ENCODE data around the gene EHD1.

EHD1 gene

GRCh38 chr11:64844330-64845128 lies 33.9 kb downstream of the EHD1 start, which contains the start of gene CDC42BPG:
Gene CDC42BPG, minus strand, starts transcription at chr11:64844653. Its CDS starts 84 bp downstream, at chr11:64844569.
- Histone ChIP-seq H3K4me1 (ENCODE audit: control insufficient read depth, insufficient read depth, low read length) (peaks cover 6% of the 10 kb centered on the region), H3K36me3 (ENCODE audit: control insufficient read depth, insufficient read depth, low read length, severe bottlenecking) (no peaks in the 10 kb centered on the region), H3K9ac (ENCODE audit: low read length) (no peak within 1 kb of the TSS), H3K4me3 (ENCODE audit: low read length) (no peak within 1 kb of the TSS), H3K9me3 (ENCODE audit: control insufficient read depth, low read length) (no peaks in the 10 kb centered on the region), H3K27me3 (replicated peaks; ENCODE audit: control insufficient read depth, insufficient read depth, low read length) (no peaks in the 10 kb centered on the region)
- DNase-seq (ENCODE audit: low read depth) = peak; percentile 84

- no peak overlapping the region for H3K4me3 ChIP-seq (ENCODE audit: low read length)
- no peaks in the 10 kb centered on the region for H3K27me3 ChIP-seq (replicated peaks; ENCODE audit: control insufficient read depth, insufficient read depth, low read length)
- no peak for DNase-seq (ENCODE audit: low read depth)
- no peaks in the 10 kb centered on the region for H3K9me3 ChIP-seq (ENCODE audit: control insufficient read depth, low read length)
- no peaks in the 10 kb centered on the region for H3K36me3 ChIP-seq (ENCODE audit: control insufficient read depth, insufficient read depth, low read length, severe bottlenecking)
- no peak overlapping the region for H3K9ac ChIP-seq (ENCODE audit: low read length)
- H3K4me1 ChIP-seq (ENCODE audit: control insufficient read depth, insufficient read depth, low read length) = no peaks in the 10 kb centered on the region
Observed at GRCh38 chr11:64843686-64844329, 34.6 kb downstream of the EHD1 start.

DNA sequence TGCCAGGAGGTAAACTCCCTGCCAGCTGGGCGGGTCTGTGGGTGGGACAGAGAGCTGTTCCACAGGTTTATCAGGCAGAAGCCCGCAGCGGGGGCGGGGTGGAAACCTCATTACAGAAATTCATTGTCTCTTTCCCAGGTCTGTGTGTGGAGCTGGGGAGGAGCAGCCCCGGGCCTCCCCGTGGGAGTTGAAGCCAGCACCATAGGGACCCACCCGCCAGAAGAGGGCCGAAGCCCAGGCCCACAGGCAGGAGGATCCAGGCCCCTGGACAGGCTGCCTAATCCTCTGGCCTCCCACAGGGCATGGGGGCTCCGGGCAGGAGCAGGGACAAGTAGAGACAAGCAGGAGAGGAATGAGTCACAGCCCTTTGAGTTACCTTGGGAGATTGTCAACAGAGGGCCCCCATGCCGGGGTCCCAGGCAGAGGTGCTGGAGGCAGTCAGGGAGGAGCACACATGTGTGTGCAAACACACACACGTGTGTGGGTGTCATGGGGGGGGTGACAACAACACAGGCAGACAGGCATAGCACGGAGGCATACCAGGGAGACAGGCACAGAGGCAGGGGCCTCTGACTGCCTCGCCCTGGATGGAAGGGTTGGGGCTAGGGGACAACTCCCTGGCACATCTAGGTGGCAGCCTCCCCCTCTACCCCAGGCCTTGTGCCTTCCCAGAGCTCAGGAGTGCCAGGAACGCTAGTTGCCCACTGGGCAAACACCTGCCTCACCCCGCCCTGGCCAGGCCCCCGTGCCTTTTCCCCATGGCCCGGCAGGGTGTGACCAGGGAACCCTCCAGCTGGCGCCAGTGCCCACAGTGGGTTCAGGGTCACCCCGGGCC lies 35.4 kb downstream of the EHD1 start:
- H3K36me3 ChIP-seq (ENCODE audit: control insufficient read depth, insufficient read depth, low read length, severe bottlenecking) = no peaks in the 10 kb centered on the region
- H3K9ac ChIP-seq (ENCODE audit: low read length) = no peak overlapping the region
- H3K4me1 ChIP-seq (ENCODE audit: control insufficient read depth, insufficient read depth, low read length) = no peaks in the 10 kb centered on the region
- H3K4me3 ChIP-seq (ENCODE audit: low read length) = no peak overlapping the region
- no peak for DNase-seq (ENCODE audit: low read depth)
- no peaks in the 10 kb centered on the region for H3K9me3 ChIP-seq (ENCODE audit: control insufficient read depth, low read length)
- H3K27me3 ChIP-seq (replicated peaks; ENCODE audit: control insufficient read depth, insufficient read depth, low read length) = no peaks in the 10 kb centered on the region

DNA sequence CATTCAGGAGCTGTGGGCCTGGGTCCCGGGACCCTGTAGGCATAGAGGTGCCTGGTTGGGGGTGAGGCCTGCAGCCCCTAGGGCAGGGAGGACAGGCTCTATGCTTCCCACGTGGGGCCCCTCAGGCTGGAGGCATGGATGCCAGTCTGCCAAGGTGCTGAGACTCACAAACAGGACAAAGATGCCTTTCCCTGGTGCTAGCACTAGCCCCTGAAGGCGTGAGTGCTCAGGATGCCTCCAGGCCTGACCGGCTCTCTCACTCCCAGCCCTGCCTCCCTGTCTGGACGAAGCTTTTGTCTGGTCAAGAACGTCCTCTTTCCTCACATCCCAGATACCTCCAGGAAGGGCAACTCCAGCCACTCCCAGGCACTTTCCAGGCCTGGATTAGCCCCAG lies 36.1 kb downstream of the EHD1 start:
- Histone ChIP-seq H3K4me1 (ENCODE audit: control insufficient read depth, insufficient read depth, low read length) (no peaks in the 10 kb centered on the region), H3K4me3 (ENCODE audit: low read length) (no peak overlapping the region), H3K9ac (ENCODE audit: low read length) (no peak overlapping the region), H3K36me3 (ENCODE audit: control insufficient read depth, insufficient read depth, low read length, severe bottlenecking) (no peaks in the 10 kb centered on the region), H3K27me3 (replicated peaks; ENCODE audit: control insufficient read depth, insufficient read depth, low read length) (no peaks in the 10 kb centered on the region), H3K9me3 (ENCODE audit: control insufficient read depth, low read length) (no peaks in the 10 kb centered on the region)
- no peak for DNase-seq (ENCODE audit: low read depth)

DNA sequence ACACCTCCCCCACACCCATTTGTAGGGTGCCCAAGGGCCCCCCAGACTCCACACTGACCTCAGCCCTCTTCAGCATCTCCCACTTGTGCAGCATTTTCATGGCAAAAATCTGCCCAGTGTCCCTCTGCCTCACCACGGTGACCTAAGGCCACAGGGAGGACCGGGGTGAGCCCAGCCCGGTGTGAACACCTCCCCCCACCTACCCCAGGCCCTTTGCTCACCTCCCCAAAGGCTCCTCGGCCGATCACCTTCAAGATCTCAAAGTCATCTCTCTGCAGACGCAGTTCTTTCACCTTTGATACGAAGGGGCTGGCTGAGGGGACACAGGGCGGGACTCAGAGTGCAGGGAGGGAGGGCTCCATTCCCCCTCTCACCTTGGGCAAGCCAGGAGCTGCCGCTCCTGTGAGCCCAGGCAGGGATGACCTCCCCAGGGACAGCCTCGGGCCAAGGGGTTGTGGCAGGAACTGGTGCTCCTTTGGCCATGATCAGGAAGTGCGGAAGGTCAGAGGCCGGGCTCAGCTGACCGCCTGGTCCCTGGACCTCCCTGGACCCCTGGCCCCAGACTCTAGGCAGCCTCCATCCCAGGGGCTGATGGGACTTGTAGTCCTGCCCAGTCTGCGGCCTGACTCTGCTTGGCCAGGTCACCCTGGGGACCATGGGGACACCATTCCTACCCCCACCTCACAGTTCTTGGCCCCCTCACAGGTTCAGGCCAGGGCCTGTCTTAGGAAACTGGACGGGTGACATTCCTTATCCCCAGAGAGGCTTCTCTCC lies 36.6 kb downstream of the EHD1 start:
- Histone ChIP-seq H3K9me3 (ENCODE audit: control insufficient read depth, low read length) (no peaks in the 10 kb centered on the region), H3K36me3 (ENCODE audit: control insufficient read depth, insufficient read depth, low read length, severe bottlenecking) (no peaks in the 10 kb centered on the region), H3K4me1 (ENCODE audit: control insufficient read depth, insufficient read depth, low read length) (no peaks in the 10 kb centered on the region), H3K27me3 (replicated peaks; ENCODE audit: control insufficient read depth, insufficient read depth, low read length) (no peaks in the 10 kb centered on the region), H3K9ac (ENCODE audit: low read length) (no peak overlapping the region), H3K4me3 (ENCODE audit: low read length) (no peak overlapping the region)
- no peak for DNase-seq (ENCODE audit: low read depth)

- no peak for DNase-seq (ENCODE audit: low read depth)
Observed at GRCh38 chr11:64839887-64840782, 38.3 kb downstream of the EHD1 start.

GRCh38 chr11:64839335-64839734 lies 39.1 kb downstream of the EHD1 start:
- H3K4me1 ChIP-seq (ENCODE audit: control insufficient read depth, insufficient read depth, low read length) = no peaks in the 10 kb centered on the region
- no peaks in the 10 kb centered on the region for H3K36me3 ChIP-seq (ENCODE audit: control insufficient read depth, insufficient read depth, low read length, severe bottlenecking)
- H3K27me3 ChIP-seq (replicated peaks; ENCODE audit: control insufficient read depth, insufficient read depth, low read length) = no peaks in the 10 kb centered on the region
- no peak overlapping the region for H3K9ac ChIP-seq (ENCODE audit: low read length)
- DNase-seq (ENCODE audit: low read depth) = no peak
- H3K9me3 ChIP-seq (ENCODE audit: control insufficient read depth, low read length) = no peaks in the 10 kb centered on the region
- H3K4me3 ChIP-seq (ENCODE audit: low read length) = no peak overlapping the region

More at GRCh38 chr11:64839887-64840782, 38.3 kb downstream of the EHD1 start:
- no peak overlapping the region for H3K9ac ChIP-seq (ENCODE audit: low read length)
- H3K36me3 ChIP-seq (ENCODE audit: control insufficient read depth, insufficient read depth, low read length, severe bottlenecking) = no peaks in the 10 kb centered on the region
- no peaks in the 10 kb centered on the region for H3K4me1 ChIP-seq (ENCODE audit: control insufficient read depth, insufficient read depth, low read length)
- H3K9me3 ChIP-seq (ENCODE audit: control insufficient read depth, low read length) = no peaks in the 10 kb centered on the region
- no peaks in the 10 kb centered on the region for H3K27me3 ChIP-seq (replicated peaks; ENCODE audit: control insufficient read depth, insufficient read depth, low read length)
- no peak overlapping the region for H3K4me3 ChIP-seq (ENCODE audit: low read length)

GRCh38 chr11:64838600-64839334 lies 39.7 kb downstream of the EHD1 start:
- H3K36me3 ChIP-seq (ENCODE audit: control insufficient read depth, insufficient read depth, low read length, severe bottlenecking) = no peaks in the 10 kb centered on the region
- DNase-seq (ENCODE audit: low read depth) = no peak
- H3K27me3 ChIP-seq (replicated peaks; ENCODE audit: control insufficient read depth, insufficient read depth, low read length) = no peaks in the 10 kb centered on the region
- no peak overlapping the region for H3K9ac ChIP-seq (ENCODE audit: low read length)
- H3K4me1 ChIP-seq (ENCODE audit: control insufficient read depth, insufficient read depth, low read length) = no peaks in the 10 kb centered on the region
- no peak overlapping the region for H3K4me3 ChIP-seq (ENCODE audit: low read length)
- H3K9me3 ChIP-seq (ENCODE audit: control insufficient read depth, low read length) = no peaks in the 10 kb centered on the region

- Histone ChIP-seq H3K4me3 (ENCODE audit: low read length) (no peak overlapping the region), H3K9ac (ENCODE audit: low read length) (no peak overlapping the region), H3K4me1 (ENCODE audit: control insufficient read depth, insufficient read depth, low read length) (no peaks in the 10 kb centered on the region), H3K9me3 (ENCODE audit: control insufficient read depth, low read length) (no peaks in the 10 kb centered on the region), H3K36me3 (ENCODE audit: control insufficient read depth, insufficient read depth, low read length, severe bottlenecking) (no peaks in the 10 kb centered on the region), H3K27me3 (replicated peaks; ENCODE audit: control insufficient read depth, insufficient read depth, low read length) (no peaks in the 10 kb centered on the region)
- DNase-seq (ENCODE audit: low read depth) = no peak
Observed at GRCh38 chr11:64837887-64838351, 40.5 kb downstream of the EHD1 start.
